ENCODE measurements around the gene DENND4A.
"Not testable (repeated sequence)": the region's sequence is repeated elsewhere in the genome, so short reads cannot be mapped to it uniquely, and the experiment has no call there.

DENND4A gene

GRCh38 chr15:65631503-65631902 lies 160.6 kb downstream of the DENND4A start:
- no peak for DNase-seq (ENCODE audit: low read depth)

GRCh38 chr15:65630760-65631159 lies 161.3 kb downstream of the DENND4A start:
- no peak for DNase-seq (ENCODE audit: low read depth)

- DNase-seq (ENCODE audit: low read depth), result no peak
These were observed 162.5 kb downstream of the DENND4A start for GRCh38 chr15:65629548-65629947.

- DNase-seq (ENCODE audit: low read depth), result no peak
These were observed 165.2 kb downstream of the DENND4A start for GRCh38 chr15:65626856-65627255.

GRCh38 chr15:65623103-65623502 lies 169.0 kb downstream of the DENND4A start:
- DNase-seq (ENCODE audit: low read depth), result no peak

GRCh38 chr15:65621638-65622037 lies 170.5 kb downstream of the DENND4A start, which contains the start of gene SLC24A1:
SLC24A1 (plus strand) TSS chr15:65621938; CDS start chr15:65624081, 2,143 bp downstream.
- DNase-seq (ENCODE audit: low read depth), result no peak

- no peak for DNase-seq (ENCODE audit: low read depth)
These were observed 171.3 kb downstream of the DENND4A start for GRCh38 chr15:65620833-65621232.

GRCh38 chr15:65619626-65620290 lies 172.3 kb downstream of the DENND4A start:
- DNase-seq (ENCODE audit: low read depth), result no peak

GRCh38 chr15:65618560-65619109 lies 173.5 kb downstream of the DENND4A start:
- no peak for DNase-seq (ENCODE audit: low read depth)

- not testable (repeated sequence) for DNase-seq (ENCODE audit: low read depth)
These were observed 176.2 kb downstream of the DENND4A start for GRCh38 chr15:65615887-65616286.

- no peak for DNase-seq (ENCODE audit: low read depth)
These were observed 178.9 kb downstream of the DENND4A start for GRCh38 chr15:65612949-65613744.

GRCh38 chr15:65612616-65612946 lies 179.5 kb downstream of the DENND4A start:
- no peak for DNase-seq (ENCODE audit: low read depth)

GRCh38 chr15:65611888-65612615 lies 180.0 kb downstream of the DENND4A start:
- no peak for DNase-seq (ENCODE audit: low read depth)

GRCh38 chr15:65610871-65611718 lies 181.0 kb downstream of the DENND4A start, which contains the start of gene INTS14:
INTS14 (minus strand) TSS chr15:65611131; CDS start chr15:65607380, 3,751 bp downstream.
- DNase-seq (ENCODE audit: low read depth), result peak; percentile 86

All from T-helper 22 cell (primary cell).